ENCODE data around the gene MSI1.
"Not testable (repeated sequence)": the region's sequence is repeated elsewhere in the genome, so short reads cannot be mapped to it uniquely, and the experiment has no call there.

The MSI1 gene

GRCh38 chr12:120356567-120357030 is 12.4 kb downstream of the MSI1 start:
- DNase-seq (ENCODE audit: low read depth), result peak; percentile 54

GRCh38 chr12:120353556-120354317 is 15.2 kb downstream of the MSI1 start:
- DNase-seq (ENCODE audit: low read depth), result no peak

GRCh38 chr12:120353136-120353535 is 15.8 kb downstream of the MSI1 start:
- DNase-seq (ENCODE audit: low read depth), result no peak

- DNase-seq (ENCODE audit: low read depth), result no peak
Measured at GRCh38 chr12:120352117-120352516, 16.8 kb downstream of the MSI1 start.

GRCh38 chr12:120350576-120351350 is 18.2 kb downstream of the MSI1 start:
- DNase-seq (ENCODE audit: low read depth), result no peak

- no peak for DNase-seq (ENCODE audit: low read depth)
Measured at GRCh38 chr12:120347766-120348165, 21.2 kb downstream of the MSI1 start.

- no peak for DNase-seq (ENCODE audit: low read depth)
Measured at GRCh38 chr12:120346681-120347080, 22.3 kb downstream of the MSI1 start.

GRCh38 chr12:120346031-120346430 is 22.9 kb downstream of the MSI1 start:
- no peak for DNase-seq (ENCODE audit: low read depth)

- no peak for DNase-seq (ENCODE audit: low read depth)
Measured at GRCh38 chr12:120343692-120344091, 25.3 kb downstream of the MSI1 start.

- DNase-seq (ENCODE audit: low read depth), result no peak
Measured at GRCh38 chr12:120343039-120343537, 25.9 kb downstream of the MSI1 start.

- no peak for DNase-seq (ENCODE audit: low read depth)
Measured at GRCh38 chr12:120342175-120343038, 26.6 kb downstream of the MSI1 start.

- no peak for DNase-seq (ENCODE audit: low read depth)
Measured at GRCh38 chr12:120339256-120339655, 29.7 kb downstream of the MSI1 start.

- no peak for DNase-seq (ENCODE audit: low read depth)
Measured at GRCh38 chr12:120337730-120338129, 31.2 kb downstream of the MSI1 start.

GRCh38 chr12:120336392-120336791 is 32.6 kb downstream of the MSI1 start:
- not testable (repeated sequence) for DNase-seq (ENCODE audit: low read depth)

- not testable (repeated sequence) for DNase-seq (ENCODE audit: low read depth)
Measured at GRCh38 chr12:120335447-120335846, 33.5 kb downstream of the MSI1 start.

GRCh38 chr12:120332523-120332922 is 36.4 kb downstream of the MSI1 start:
- DNase-seq (ENCODE audit: low read depth), result no peak

- DNase-seq (ENCODE audit: low read depth), result no peak
Measured at GRCh38 chr12:120332041-120332440, 36.9 kb downstream of the MSI1 start.

- no peak for DNase-seq (ENCODE audit: low read depth)
Measured at GRCh38 chr12:120331390-120331789, 37.6 kb downstream of the MSI1 start.

GRCh38 chr12:120328228-120328627 is 40.7 kb downstream of the MSI1 start:
- no peak for DNase-seq (ENCODE audit: low read depth)

- no peak for DNase-seq (ENCODE audit: low read depth)
Measured at GRCh38 chr12:120327593-120327992, 41.4 kb downstream of the MSI1 start, which contains the start of gene PLA2G1B. Gene PLA2G1B (minus strand): TSS chr12:120327779. CDS start chr12:120327753, 26 bp downstream.

GRCh38 chr12:120324841-120325417 is 44.0 kb downstream of the MSI1 start:
- no peak for DNase-seq (ENCODE audit: low read depth)

GRCh38 chr12:120323772-120324171 is 45.2 kb downstream of the MSI1 start:
- no peak for DNase-seq (ENCODE audit: low read depth)
